K562 (cell line): Measurements from ENCODE around the gene ZNF124. TPM values are rescaled to one million over a fixed set of nuclear protein-coding genes. Genes with fewer than 3 reads are reported as not detected.

ENCODE experiments used
- ATAC-seq: fragments of 200-7000 bp; cut with Tn5 transposase; 3 replicates; pipeline ENCODE4 v1.9.1; 2020; ENCODE audit warnings: moderate library complexity
- BruUV-seq: library from RNA; stranded (reverse); fragments of 400-500 nt; replicated peaks from 2 replicates; lab custom pipeline; 2021; lab: Mats Ljungman, UMichigan
- CTCF ChIA-PET: fragments of 300-600 bp; formaldehyde crosslinking; extraction: SDS; loops from one replicate; lab custom pipeline; 2021; ENCODE audit warnings: low intra/inter-chr PET ratio; lab: Yijun Ruan, JAX
- POLR2A ChIA-PET: fragments of 300-600, 350-650 bp; sonication (Branson Sonifier 250); formaldehyde crosslinking; extraction: SDS; loops from one replicate; lab custom pipeline; 2021; ENCODE audit warnings: antibody characterized with exemption, inconsistent platforms; lab: Yijun Ruan, JAX
- DNase-seq, 4 experiments: peaks; one replicate each; pipeline versions ENCODE4 v3.0.0 to v3.0.0-alpha.2; 2011 to 2018; ENCODE audit warnings: low spot score in 3 of 4, mixed read lengths in 3 of 4; ENCODE audit errors: extremely low read depth in 1 of 4
- FAIRE-seq: peaks from 2 replicates; lab custom pipeline; 2011; peaks lifted over from hg19 to GRCh38; lab: Jason Lieb, UNC
- H2AFZ ChIP-seq: 2 replicates; pipeline ENCODE4 v1.6.0; 2011; ENCODE audit warnings: low read depth, low read length, control low read depth, inconsistent platforms
- H3K27ac ChIP-seq: fragments of 200-600 bp; 3 replicates; pipeline ENCODE4 v1.8.0; 2011; ENCODE audit warnings: low read depth, mild to moderate bottlenecking, control low read depth, inconsistent platforms, low read length, moderate library complexity, mixed read lengths; ENCODE audit errors: extremely low read depth
- H3K27me3 ChIP-seq, 2 experiments: fragments of 300-600 bp in 1 of 2; 2 replicates in 1 of 2; 3 replicates in 1 of 2; pipeline versions ENCODE4 v1.6.0 to v1.8.0; 2011; ENCODE audit warnings: inconsistent platforms in 2 of 2, low read length in 2 of 2, mild to moderate bottlenecking in 1 of 2, mixed read lengths in 1 of 2, moderate library complexity in 1 of 2; ENCODE audit not compliant: control insufficient read depth in 2 of 2, insufficient read depth in 2 of 2
- H3K36me3 ChIP-seq: fragments of 300-600 bp; 3 replicates; pipeline ENCODE4 v1.8.0; 2011; ENCODE audit warnings: mild to moderate bottlenecking, low read length, inconsistent platforms; ENCODE audit not compliant: control insufficient read depth, insufficient read depth
- H3K4me1 ChIP-seq, 2 experiments: fragments of 200-600 bp in 1 of 2; replicated peaks in 1 of 2; 2 replicates in 1 of 2; 3 replicates in 1 of 2; pipeline versions ENCODE4 v1.5.1 to v1.8.0; 2011; ENCODE audit warnings: inconsistent platforms in 2 of 2, low read length in 2 of 2, mild to moderate bottlenecking in 1 of 2, mixed read lengths in 1 of 2, moderate library complexity in 1 of 2; ENCODE audit not compliant: control insufficient read depth in 2 of 2, insufficient read depth in 2 of 2
- H3K4me2 ChIP-seq: 2 replicates; pipeline ENCODE4 v1.6.1; 2011; ENCODE audit warnings: low read length, control low read depth, inconsistent platforms, mixed read lengths; ENCODE audit not compliant: insufficient read depth
- H3K4me3 ChIP-seq: fragments of 200-600 bp; sonication (generic), shearing (Covaris generic); 2 replicates; pipeline ENCODE4 v1.5.1; 2016; ENCODE audit warnings: control low read depth, inconsistent platforms
- H3K79me2 ChIP-seq: fragments of 200-600 bp; 3 replicates; pipeline ENCODE4 v1.8.0; 2011; ENCODE audit warnings: low read length, inconsistent platforms; ENCODE audit not compliant: control insufficient read depth, insufficient read depth
- H3K9ac ChIP-seq, 2 experiments: 2 replicates each; pipeline versions ENCODE4 v1.6.0 to v1.6.1; 2011; ENCODE audit warnings: low read depth in 2 of 2, low read length in 2 of 2, control low read depth in 1 of 2, inconsistent platforms in 1 of 2, mild to moderate bottlenecking in 1 of 2, mixed read lengths in 1 of 2; ENCODE audit not compliant: insufficient read depth in 1 of 2
- H3K9me1 ChIP-seq: one replicate; pipeline ENCODE4 v1.6.0; 2011; ENCODE audit warnings: inconsistent platforms, mild to moderate bottlenecking, low read length, moderate library complexity; ENCODE audit not compliant: control insufficient read depth, insufficient read depth
- H3K9me3 ChIP-seq: replicated peaks from 2 replicates; pipeline ENCODE4 v1.5.1; 2011; ENCODE audit warnings: low read depth, low read length, inconsistent platforms; ENCODE audit not compliant: control insufficient read depth, insufficient read depth
- H4K20me1 ChIP-seq: replicated peaks from 2 replicates; pipeline ENCODE4 v1.6.1; 2011; ENCODE audit warnings: low read length, inconsistent platforms, mixed read lengths; ENCODE audit not compliant: control insufficient read depth, insufficient read depth
- HDAC3 ChIP-seq: fragments of 450-650 bp; IDR thresholded peaks from 2 replicates; pipeline ENCODE4 v1.6.1; 2018; ENCODE audit warnings: borderline replicate concordance, mild to moderate bottlenecking, moderate library complexity; ENCODE audit not compliant: partially characterized antibody
- L3MBTL2 ChIP-seq: fragments of 450-650 bp; IDR thresholded peaks from 2 replicates; pipeline ENCODE4 v1.6.1; 2016; ENCODE audit warnings: mild to moderate bottlenecking, moderate library complexity
- NFIX ChIP-seq: fragments of 250-450 bp; sonication (Bioruptor Pico); IDR thresholded peaks from 2 replicates; pipeline ENCODE4 v1.4.0; 2020; ENCODE audit warnings: low read depth, mild to moderate bottlenecking, moderate library complexity
- WGBS: fragments of 100-300 bp; shearing (Covaris generic); methylation state at CpG from one replicate; pipeline ENCODE4 v1.1.6; 2016; ENCODE audit warnings: low coverage, mixed read lengths; ENCODE audit not compliant: insufficient coverage; ENCODE audit errors: missing lambda C conversion rate; 5-methylcytosine and 5-hydroxymethylcytosine counted together
- in situ Hi-C: fragments of 300-500 bp; cut with MboI; formaldehyde crosslinking; loops from 4 replicates; pipeline ENCODE4 v1.15.0; 2018; ENCODE audit warnings: inconsistent platforms, mixed read lengths
- intact Hi-C: fragments of 100-400 bp; cut with micrococcal nuclease; formaldehyde crosslinking; loops from 2 replicates; pipeline ENCODE4 v1.14.2; 2022
- polyA plus RNA-seq, 8 experiments: library from polyadenylated mRNA; depleted of rRNA in 4 of 8; stranded (reverse) in 5 of 8; unstranded in 3 of 8; fragments of >200 nt; fragmentation: Nextera tagmentation in 2 of 8; fragmentation: Illumina TruSeq in 1 of 8; extraction: Ambion mirVana in 2 of 8; extraction: Trizol in 1 of 8; gene quantifications; 2 replicates each; pipeline versions ENCODE4 v1.2.1 to v1.2.3, GENCODE V29; 2011 to 2014; ENCODE audit warnings: inconsistent platforms in 1 of 8, missing spikeins in 1 of 8
- total RNA-seq, 7 experiments: library from RNA; depleted of rRNA in 6 of 7; stranded (reverse); fragments of >200 nt in 6 of 7; fragmentation: Illumina TruSeq in 2 of 7; extraction: Trizol in 2 of 7; gene quantifications; 2 replicates each; pipeline versions ENCODE4 v1.2.1 to v1.2.3, GENCODE V29; 2011 to 2021; ENCODE audit warnings: low replicate concordance in 1 of 7
- TF ChIP-seq, protein P1 (sequence below): fragments of 200-400 bp; formaldehyde crosslinking; IDR thresholded peaks from 2 replicates; pipeline ENCODE4 v1.6.1; 2017; ENCODE audit warnings: mild to moderate bottlenecking, low read depth, low read length, moderate library complexity

ZNF124 gene
- total and polyA plus RNA-seq, 9 of the 15 experiments (the other 6 are each of a cell fraction or from before 2014, with no cell fraction given): 7.6 to 71.5 (median 20.2) TPM

DNA sequence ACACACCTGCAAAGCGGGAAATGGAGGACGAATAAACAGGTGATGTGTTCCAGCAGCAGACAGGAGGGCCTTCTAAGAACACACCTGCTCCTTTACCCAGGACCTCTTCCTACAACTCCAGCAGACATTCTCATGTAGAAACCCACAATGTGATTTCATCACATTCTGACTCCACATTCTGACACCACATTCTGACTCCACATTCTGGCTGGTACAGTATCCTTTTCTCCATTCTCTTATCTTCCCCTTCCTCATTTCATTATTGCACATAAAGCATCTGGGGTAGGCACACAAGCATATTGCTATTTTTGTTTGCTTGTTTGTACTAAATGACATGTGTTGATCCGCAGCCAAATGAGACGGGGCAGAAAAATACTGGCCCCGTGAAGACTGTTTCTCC lies 3.6 kb upstream of the ZNF124 start (continued):
- TF ChIP-seq, protein P1, sequence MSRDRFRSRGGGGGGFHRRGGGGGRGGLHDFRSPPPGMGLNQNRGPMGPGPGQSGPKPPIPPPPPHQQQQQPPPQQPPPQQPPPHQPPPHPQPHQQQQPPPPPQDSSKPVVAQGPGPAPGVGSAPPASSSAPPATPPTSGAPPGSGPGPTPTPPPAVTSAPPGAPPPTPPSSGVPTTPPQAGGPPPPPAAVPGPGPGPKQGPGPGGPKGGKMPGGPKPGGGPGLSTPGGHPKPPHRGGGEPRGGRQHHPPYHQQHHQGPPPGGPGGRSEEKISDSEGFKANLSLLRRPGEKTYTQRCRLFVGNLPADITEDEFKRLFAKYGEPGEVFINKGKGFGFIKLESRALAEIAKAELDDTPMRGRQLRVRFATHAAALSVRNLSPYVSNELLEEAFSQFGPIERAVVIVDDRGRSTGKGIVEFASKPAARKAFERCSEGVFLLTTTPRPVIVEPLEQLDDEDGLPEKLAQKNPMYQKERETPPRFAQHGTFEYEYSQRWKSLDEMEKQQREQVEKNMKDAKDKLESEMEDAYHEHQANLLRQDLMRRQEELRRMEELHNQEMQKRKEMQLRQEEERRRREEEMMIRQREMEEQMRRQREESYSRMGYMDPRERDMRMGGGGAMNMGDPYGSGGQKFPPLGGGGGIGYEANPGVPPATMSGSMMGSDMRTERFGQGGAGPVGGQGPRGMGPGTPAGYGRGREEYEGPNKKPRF: no peak
- TF ChIP-seq HDAC3: no peak

DNA sequence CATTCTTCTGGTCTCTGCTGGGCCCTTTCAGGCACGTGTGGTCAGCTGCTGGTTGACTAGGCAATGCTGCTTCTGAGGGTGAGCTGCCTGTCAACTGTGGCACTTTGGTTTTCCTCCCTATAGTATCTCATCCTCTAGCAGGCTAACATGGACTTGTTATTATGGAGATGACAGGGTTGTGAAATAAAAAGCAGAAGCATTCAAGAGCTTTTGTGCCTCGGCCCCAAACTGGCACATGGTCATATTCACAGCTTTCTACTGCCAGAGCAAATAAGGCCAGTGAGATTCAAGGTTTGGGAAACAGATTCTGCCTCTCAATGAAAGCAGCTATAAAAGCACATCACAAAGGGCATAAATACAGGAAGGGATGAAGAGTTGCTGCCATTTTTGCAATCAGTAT lies 1.6 kb upstream of the ZNF124 start:
- no peaks in the 10 kb centered on the region for H3K9me1 ChIP-seq
- TF ChIP-seq NFIX (CRISPR knock-in tag) (no peak), L3MBTL2 (0 out of 2 replicates have a peak, but pooled peaks have one; percentile 36)
- H3K4me2 ChIP-seq: no peak overlapping the region
- no peaks in the 10 kb centered on the region for H4K20me1 ChIP-seq
- in situ Hi-C loops (loop anchor here (5.0 kb wide), 1 partner anchor 46 kb away; no protein-coding TSS in a partner anchor), intact Hi-C loops (no loop called here)
- WGBS: 40% methylated on average over 2 of the region's 2 CpGs
- no peak for FAIRE-seq
- H3K9ac ChIP-seq: no peak overlapping the region
- ATAC-seq: no peak
- peaks cover 10% of the 10 kb centered on the region for H3K79me2 ChIP-seq
- DNase-seq: no peak
- no TSS peak for BruUV-seq
- H3K27ac ChIP-seq: no peak overlapping the region
- H3K9me3 ChIP-seq: no peaks in the 10 kb centered on the region; the same call in 1 of the 2 replicates
- H3K36me3 ChIP-seq: peaks cover 8% of the 10 kb centered on the region
- H3K27me3 ChIP-seq: peaks cover 0 to 5% of the 10 kb centered on the region in 2 experiments; a peak in 1 of 5 replicates
- H3K4me3 ChIP-seq: no peak overlapping the region
- CTCF ChIA-PET: no interaction called here
- H3K4me1 ChIP-seq: no peaks in the 10 kb centered on the region; a peak in 1 of 5 replicates
- no peak overlapping the region for H2AFZ ChIP-seq
- POLR2A ChIA-PET: no interaction called here
